A673 (cell line): ENCODE results near the gene DLG2. TPM values are rescaled to one million over a fixed set of nuclear protein-coding genes. Genes with fewer than 3 reads are reported as not detected.

Experiments used
- BruUV-seq: library from RNA; stranded (reverse); fragments of 400-500 nt; replicated peaks from 2 replicates; lab custom pipeline; 2021; lab: Mats Ljungman, UMichigan
- CTCF ChIA-PET: fragments of 300-600 bp; sonication (Branson Sonifier 250); formaldehyde crosslinking; loops from one replicate; lab custom pipeline; 2022; ENCODE audit warnings: antibody characterized with exemption; lab: Charles Lee
- POLR2A ChIA-PET: fragments of 300-600 bp; sonication (Branson Sonifier 250); formaldehyde crosslinking; loops from one replicate; lab custom pipeline; 2022; ENCODE audit warnings: antibody characterized with exemption; ENCODE audit not compliant: low non-redundant PET; lab: Charles Lee
- DNase-seq: peaks from one replicate; pipeline ENCODE4 v3.0.0-alpha.2; 2015; ENCODE audit warnings: low spot score
- H3K27ac ChIP-seq: fragments of 200-600 bp; sonication (generic); 2 replicates; pipeline ENCODE4 v1.5.1; 2016; ENCODE audit warnings: mixed run types, low read depth, mild to moderate bottlenecking, mixed read lengths, antibody characterized with exemption, low read length; ENCODE audit not compliant: poor library complexity, severe bottlenecking
- H3K27me3 ChIP-seq: fragments of 200-600 bp; sonication (generic); replicated peaks from 2 replicates; pipeline ENCODE4 v1.6.1; 2017; ENCODE audit warnings: mixed run types, low read depth, mild to moderate bottlenecking, mixed read lengths, antibody characterized with exemption, low read length; ENCODE audit not compliant: insufficient read depth, poor library complexity
- H3K36me3 ChIP-seq: fragments of 200-600 bp; sonication (generic); 2 replicates; pipeline ENCODE4 v1.6.1; 2016; ENCODE audit warnings: mixed run types, mild to moderate bottlenecking, mixed read lengths, antibody characterized with exemption, low read length; ENCODE audit not compliant: insufficient read depth, poor library complexity, severe bottlenecking
- H3K4me1 ChIP-seq: fragments of 200-600 bp; sonication (generic); 2 replicates; pipeline ENCODE4 v1.6.1; 2017; ENCODE audit warnings: mixed run types, mild to moderate bottlenecking, mixed read lengths, antibody characterized with exemption, low read length; ENCODE audit not compliant: insufficient read depth, poor library complexity, severe bottlenecking
- H3K4me3 ChIP-seq: fragments of 200-600 bp; sonication (generic); 2 replicates; pipeline ENCODE4 v1.5.1; 2016; ENCODE audit warnings: low read depth, mixed run types, mild to moderate bottlenecking, mixed read lengths, low read length; ENCODE audit not compliant: poor library complexity, severe bottlenecking
- H3K9me3 ChIP-seq: fragments of 200-600 bp; sonication (generic); 2 replicates; pipeline ENCODE4 v1.6.1; 2016; ENCODE audit warnings: mixed run types, low read depth, mild to moderate bottlenecking, mixed read lengths, antibody characterized with exemption, low read length; ENCODE audit not compliant: poor library complexity, severe bottlenecking
- EZH2 ChIP-seq: fragments of 200-600 bp; sonication (generic); IDR thresholded peaks from 2 replicates; pipeline ENCODE4 v1.6.1; 2017; ENCODE audit warnings: borderline replicate concordance, low read depth, mild to moderate bottlenecking, mixed read lengths, antibody characterized with exemption, low read length; ENCODE audit not compliant: poor library complexity, severe bottlenecking
- intact Hi-C: fragments of 100-400 bp; cut with micrococcal nuclease; formaldehyde crosslinking; loops from one replicate; pipeline ENCODE4 v1.10.0; 2022; ENCODE audit not compliant: unreplicated experiment
- total RNA-seq: library from RNA; stranded (reverse); gene quantifications from 2 replicates; pipeline ENCODE4 v1.2.3, GENCODE V29; 2021
- TF ChIP-seq, protein P1 (sequence below): fragments of 300-800, 200-600 bp; sonication (generic); conservative IDR thresholded peaks from 2 replicates; pipeline ENCODE4 v1.5.1; 2017; ENCODE audit warnings: low read depth, mild to moderate bottlenecking, antibody characterized with exemption, low read length, moderate library complexity, mixed read lengths

The DLG2 gene
- total RNA-seq, 1 experiment from 2014 or later = 277 TPM

DNA sequence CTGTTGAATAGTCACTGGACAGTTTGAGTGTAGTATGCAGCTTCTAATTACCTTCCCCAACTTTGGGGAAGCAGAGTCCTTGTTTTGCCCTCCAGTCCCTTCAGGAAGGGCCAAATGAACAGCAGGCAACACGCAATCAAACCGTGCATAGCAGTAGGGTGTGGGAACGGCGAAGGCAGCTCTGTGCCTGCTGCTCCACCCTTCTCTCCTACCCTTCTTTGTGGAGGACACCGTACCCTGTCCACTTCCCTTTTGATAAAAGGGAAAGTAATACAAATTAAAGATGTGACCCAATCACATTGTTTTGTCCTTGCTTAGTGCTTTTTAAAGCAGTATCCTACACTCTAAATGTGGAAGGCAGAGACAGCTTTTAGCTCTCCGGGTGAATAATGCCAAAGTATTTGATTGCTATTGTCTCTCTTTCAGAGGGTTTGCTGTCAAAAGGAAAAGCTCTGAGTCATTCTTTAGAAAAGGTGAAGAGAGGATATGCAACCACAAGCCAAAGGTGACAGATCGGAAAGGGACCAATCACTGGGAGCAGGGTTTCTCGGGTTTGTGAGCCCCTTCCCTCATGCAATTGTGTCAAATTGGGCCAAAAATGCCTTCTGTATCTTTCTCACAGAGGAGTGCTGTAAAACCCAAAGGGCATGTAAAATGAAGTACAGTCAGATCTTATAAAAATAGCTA, 1933.7 kb downstream of the DLG2 start:
- no peak for DNase-seq
- CTCF ChIA-PET = interaction anchor here (1.1 to 1.8 kb wide), 2 partner anchors 10 to 12 kb away, joined by 4 to 7 read pairs; no protein-coding TSS in a partner anchor
- TF ChIP-seq, protein P1, sequence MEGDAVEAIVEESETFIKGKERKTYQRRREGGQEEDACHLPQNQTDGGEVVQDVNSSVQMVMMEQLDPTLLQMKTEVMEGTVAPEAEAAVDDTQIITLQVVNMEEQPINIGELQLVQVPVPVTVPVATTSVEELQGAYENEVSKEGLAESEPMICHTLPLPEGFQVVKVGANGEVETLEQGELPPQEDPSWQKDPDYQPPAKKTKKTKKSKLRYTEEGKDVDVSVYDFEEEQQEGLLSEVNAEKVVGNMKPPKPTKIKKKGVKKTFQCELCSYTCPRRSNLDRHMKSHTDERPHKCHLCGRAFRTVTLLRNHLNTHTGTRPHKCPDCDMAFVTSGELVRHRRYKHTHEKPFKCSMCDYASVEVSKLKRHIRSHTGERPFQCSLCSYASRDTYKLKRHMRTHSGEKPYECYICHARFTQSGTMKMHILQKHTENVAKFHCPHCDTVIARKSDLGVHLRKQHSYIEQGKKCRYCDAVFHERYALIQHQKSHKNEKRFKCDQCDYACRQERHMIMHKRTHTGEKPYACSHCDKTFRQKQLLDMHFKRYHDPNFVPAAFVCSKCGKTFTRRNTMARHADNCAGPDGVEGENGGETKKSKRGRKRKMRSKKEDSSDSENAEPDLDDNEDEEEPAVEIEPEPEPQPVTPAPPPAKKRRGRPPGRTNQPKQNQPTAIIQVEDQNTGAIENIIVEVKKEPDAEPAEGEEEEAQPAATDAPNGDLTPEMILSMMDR = no peak
- TF ChIP-seq EZH2 = no peak
- no TSS peak for BruUV-seq
- POLR2A ChIA-PET = interaction anchor here (0.6 kb wide), 1 partner anchor 1863 kb away, joined by 3 read pairs; no protein-coding TSS in a partner anchor
- intact Hi-C loops = no loop called here
- peaks cover 86% of the 10 kb centered on the region for H3K4me1 ChIP-seq
- peak overlapping the region; percentile 87 for H3K27ac ChIP-seq
- H3K36me3 ChIP-seq = peaks cover 40% of the 10 kb centered on the region
- peak overlapping the region; percentile 3 for H3K4me3 ChIP-seq
- H3K27me3 ChIP-seq = no peaks in the 10 kb centered on the region
- no peaks in the 10 kb centered on the region for H3K9me3 ChIP-seq

DNA sequence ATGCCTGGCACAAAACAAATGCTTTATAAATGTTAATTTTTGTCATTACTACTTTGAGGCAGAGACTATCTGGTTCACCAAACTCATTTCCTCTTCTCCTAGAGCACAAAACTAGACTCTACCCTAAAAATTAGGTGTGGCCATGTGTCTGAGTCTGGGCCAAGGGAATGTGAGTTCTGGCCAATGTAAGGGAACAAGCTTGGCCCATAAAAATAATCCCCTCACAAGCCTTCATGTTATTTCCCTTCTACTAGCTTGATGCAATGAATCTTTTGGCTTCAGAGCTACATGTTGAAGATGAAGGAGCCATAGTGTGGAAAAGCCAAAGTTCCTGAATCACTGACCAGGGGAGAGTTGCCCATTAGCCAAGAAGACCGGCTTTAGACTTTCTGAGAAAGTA, 1934.5 kb downstream of the DLG2 start:
- H3K36me3 ChIP-seq = peaks cover 39% of the 10 kb centered on the region
- H3K27me3 ChIP-seq = no peaks in the 10 kb centered on the region
- ChIA-PET CTCF (no interaction called here), POLR2A (no interaction called here)
- no TSS peak for BruUV-seq
- no peaks in the 10 kb centered on the region for H3K9me3 ChIP-seq
- H3K4me1 ChIP-seq = peaks cover 89% of the 10 kb centered on the region
- no peak for TF ChIP-seq EZH2
- TF ChIP-seq, protein P1 = no peak
- no peak for DNase-seq
- peak overlapping the region; percentile 87 for H3K27ac ChIP-seq
- intact Hi-C loops = no loop called here
- H3K4me3 ChIP-seq = no peak overlapping the region

DNA sequence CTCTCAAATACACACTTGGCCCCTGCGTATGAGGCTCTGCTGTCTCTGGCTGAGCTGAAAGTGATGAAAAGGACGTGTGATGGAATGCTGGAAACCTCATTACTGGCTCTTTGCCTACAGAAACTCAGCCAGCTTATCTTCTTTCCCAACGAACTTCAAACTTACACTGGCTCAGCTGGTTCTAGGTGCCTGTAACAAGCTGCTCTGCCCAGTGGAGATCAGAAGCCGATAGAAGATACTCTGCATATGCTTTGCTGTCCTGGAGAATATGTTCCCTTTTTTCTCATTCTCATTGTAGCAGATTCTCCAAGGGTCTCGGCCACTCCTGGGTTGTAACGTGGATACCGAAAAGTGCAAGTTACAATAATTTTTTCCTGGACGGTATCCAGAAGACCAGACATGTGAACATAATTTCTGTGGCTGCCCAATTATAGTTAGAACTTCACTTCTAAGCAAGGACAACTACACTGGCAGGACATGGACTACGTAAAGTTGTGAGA, 1935.6 kb downstream of the DLG2 start:
- Histone ChIP-seq H3K27ac (peak overlapping the region; percentile 87), H3K4me1 (peaks cover 86% of the 10 kb centered on the region), H3K27me3 (no peaks in the 10 kb centered on the region), H3K9me3 (no peaks in the 10 kb centered on the region), H3K36me3 (peaks cover 44% of the 10 kb centered on the region), H3K4me3 (peak overlapping the region; percentile 0)
- TF ChIP-seq EZH2 = no peak
- TF ChIP-seq, protein P1 = no peak
- POLR2A ChIA-PET = no interaction called here
- CTCF ChIA-PET = no interaction called here
- no TSS peak for BruUV-seq
- peak; percentile 75 for DNase-seq
- intact Hi-C loops = no loop called here
